GM19452 (cell line): ENCODE results near the gene PYGM.
A peak's percentile ranks its signal among the peaks of the same experiment; 100 is the strongest.

ENCODE experiments used
- ATAC-seq: cut with Tn5 transposase; IDR thresholded peaks from one replicate; pipeline ENCODE4 v1.9.1; 2021; ENCODE audit not compliant: unreplicated experiment

The PYGM gene

GRCh38 chr11:64759722-64760719, at the start of gene PYGM:
PYGM (minus strand) TSS chr11:64759974; CDS start chr11:64759898, 76 bp downstream.
- no peak for ATAC-seq

GRCh38 chr11:64805481-64805880, 45.7 kb upstream of the PYGM start:
- no peak for ATAC-seq

DNA sequence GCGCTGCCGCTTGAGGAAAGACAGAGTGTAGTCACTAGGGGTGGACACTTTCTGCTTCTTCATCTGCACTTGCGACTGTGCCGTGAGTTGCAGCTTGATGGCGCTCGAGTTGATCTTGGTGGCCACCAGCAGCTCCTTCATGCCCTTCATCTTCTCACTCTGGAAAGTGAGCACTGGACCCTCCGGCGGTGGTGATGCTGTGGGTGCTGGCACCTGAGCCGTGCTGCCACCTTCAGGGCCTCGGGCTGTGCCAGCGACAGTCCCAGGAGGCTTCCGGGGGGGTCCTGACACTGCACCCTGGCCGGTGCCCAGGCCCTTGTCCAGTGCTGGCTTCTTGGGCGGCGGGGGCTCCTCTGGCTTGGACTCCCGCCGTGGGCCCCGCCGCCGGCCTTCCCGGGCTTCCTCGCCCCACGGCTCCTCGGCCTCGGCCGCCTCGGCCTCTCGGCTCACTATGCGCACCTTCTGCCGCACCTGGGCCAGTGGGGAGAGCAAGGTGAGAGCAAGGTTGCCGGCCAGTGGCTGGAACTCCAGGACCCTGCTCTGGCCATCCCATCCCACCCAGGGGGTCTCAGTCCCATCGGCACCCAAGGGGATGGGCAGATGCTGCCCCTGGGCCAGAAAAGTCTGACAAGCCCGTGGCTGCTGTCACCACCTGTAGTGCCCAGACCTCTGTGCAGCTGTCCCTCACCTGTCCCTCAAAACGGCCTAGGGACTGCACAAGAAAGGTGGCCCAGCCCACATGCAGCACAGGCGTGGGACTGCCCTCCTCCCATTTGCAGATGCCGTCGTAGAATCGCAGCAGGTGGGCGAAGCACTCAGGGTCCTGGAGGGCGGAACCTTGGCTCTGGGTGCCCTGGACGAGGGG, 44.8 kb upstream of the PYGM start:
- no peak for ATAC-seq

DNA sequence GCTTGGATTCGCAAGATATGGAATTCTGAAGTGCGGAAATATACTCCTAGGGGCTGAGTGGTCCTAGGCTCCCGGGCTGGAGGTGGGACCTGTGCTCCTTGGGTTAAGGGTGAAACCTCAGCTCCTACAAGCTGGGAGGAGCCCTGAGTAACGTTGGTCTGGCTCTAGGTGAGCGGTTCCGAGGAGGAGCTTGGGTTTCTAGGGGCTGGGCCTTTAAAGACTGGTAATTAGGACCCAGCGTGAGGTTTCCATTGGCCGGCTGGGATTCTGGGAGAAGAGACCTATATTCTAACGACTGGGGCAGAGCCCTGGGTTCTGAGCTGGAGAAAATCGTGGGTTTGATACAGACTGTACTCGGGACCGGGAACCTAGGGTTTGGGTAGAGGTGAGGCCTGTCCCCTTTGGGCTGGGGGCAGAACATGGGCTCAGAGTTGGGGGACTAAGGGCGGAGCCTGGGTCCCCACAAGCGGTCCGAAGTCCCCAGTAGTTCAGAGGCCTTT, 44.1 kb upstream of the PYGM start:
- no peak for ATAC-seq

DNA sequence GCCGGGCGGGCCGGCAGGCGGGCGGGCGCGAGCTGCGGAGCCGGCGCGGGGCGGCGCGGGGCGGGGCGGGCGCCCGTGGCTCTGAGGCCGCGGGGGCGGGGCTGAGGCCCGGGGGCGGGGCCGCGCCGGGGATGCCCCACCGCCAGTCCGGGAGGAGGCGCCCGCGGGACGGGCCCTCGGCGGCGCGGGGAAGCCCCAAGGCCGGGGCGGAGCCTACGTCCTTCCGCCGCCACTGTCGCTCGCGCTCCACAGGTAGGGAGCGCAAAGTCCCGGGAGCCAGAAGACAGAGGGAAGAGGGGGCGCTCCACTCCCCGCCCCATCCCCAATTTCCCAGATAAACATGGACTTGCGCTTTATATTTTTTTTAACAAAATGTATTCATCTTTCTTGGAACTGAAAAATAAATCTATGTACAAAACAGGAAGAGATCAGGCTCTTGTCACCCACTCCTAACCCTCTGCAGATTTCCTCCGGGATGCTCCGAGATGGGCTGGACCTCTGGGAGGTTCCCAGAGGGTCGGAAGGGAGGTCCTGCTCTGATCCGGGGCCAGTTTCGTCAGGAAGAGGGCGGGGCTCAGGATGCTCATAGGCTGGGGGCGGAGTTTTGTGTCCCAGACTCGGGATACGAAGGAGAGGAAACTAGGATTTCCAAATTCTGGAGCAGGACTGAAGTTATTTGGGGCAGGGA, 43.5 kb upstream of the PYGM start, which contains the start of gene MAP4K2:
TSS of gene MAP4K2 (minus strand) at position 57 of the 688 bp plus-strand sequence. CDS start 65 bp downstream, outside the sequence.
- ATAC-seq, result peak; percentile 65

GRCh38 chr11:64802370-64803157, 42.8 kb upstream of the PYGM start:
- ATAC-seq, result peak; percentile 34

- ATAC-seq, result no peak
Measured at GRCh38 chr11:64801561-64802369, 42.0 kb upstream of the PYGM start.

GRCh38 chr11:64801158-64801464, 41.3 kb upstream of the PYGM start:
- no peak for ATAC-seq

GRCh38 chr11:64800303-64801157, 40.8 kb upstream of the PYGM start:
- ATAC-seq, result no peak

- ATAC-seq, result no peak
Measured at GRCh38 chr11:64799623-64800302, 40.0 kb upstream of the PYGM start.

GRCh38 chr11:64799256-64799622, 39.5 kb upstream of the PYGM start:
- ATAC-seq, result no peak

- no peak for ATAC-seq
Measured at GRCh38 chr11:64796757-64797541, 37.2 kb upstream of the PYGM start.

- ATAC-seq, result no peak
Measured at GRCh38 chr11:64796047-64796756, 36.4 kb upstream of the PYGM start.

- ATAC-seq, result no peak
Measured at GRCh38 chr11:64794526-64794925, 34.8 kb upstream of the PYGM start.

- no peak for ATAC-seq
Measured at GRCh38 chr11:64793271-64794160, 33.7 kb upstream of the PYGM start.
